ENCODE measurements around the gene NTMT2.
"Not testable (repeated sequence)": the region's sequence is repeated elsewhere in the genome, so short reads cannot be mapped to it uniquely, and the experiment has no call there.

Gene NTMT2

DNA sequence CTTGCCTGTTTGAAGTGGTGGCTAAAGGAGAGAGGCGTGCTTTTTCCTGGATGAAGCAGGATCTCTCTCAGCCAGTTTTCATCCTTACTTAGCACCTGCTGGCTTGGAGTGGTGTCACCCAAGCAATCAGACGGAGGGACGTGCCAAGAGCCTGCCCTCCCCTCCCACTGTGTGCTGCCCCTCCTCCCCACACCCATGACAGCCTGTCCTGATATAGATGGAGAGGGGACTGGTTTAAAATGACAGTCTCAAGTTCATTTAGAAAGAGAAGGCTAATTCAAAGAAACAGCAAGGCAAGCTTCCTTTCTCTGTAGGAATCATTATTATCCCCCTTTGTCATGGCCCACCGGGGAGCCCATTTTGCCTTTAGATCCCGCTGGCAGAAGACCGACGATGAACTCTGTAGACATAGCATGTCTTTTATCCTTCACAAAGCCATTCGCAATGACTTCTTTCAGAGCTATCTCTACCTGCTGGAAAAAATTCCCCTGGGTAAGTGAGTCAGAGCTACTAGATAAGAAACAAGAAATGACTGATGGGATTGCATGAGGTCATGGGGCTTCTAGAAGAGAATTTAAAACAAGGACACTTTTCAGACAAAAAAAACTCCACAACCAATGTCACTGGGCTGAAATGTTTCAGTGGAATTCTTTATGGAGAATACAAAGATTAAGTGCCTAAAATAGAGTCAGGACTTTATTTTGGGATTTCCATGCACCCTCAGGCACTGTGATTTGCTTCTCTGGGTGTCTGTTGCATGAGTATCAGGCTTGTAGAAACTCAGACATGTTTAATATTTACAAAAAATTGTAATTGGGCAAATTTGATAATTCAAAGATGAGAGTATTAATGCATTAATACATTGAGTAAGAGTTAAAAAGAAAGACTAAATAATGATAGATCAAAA is at the start of gene NTMT2:
Gene NTMT2 (plus strand): TSS at position 190 of the 907 bp plus-strand sequence. CDS start 149 bp downstream, at position 339.
- DNase-seq, result peak; percentile 58

DNA sequence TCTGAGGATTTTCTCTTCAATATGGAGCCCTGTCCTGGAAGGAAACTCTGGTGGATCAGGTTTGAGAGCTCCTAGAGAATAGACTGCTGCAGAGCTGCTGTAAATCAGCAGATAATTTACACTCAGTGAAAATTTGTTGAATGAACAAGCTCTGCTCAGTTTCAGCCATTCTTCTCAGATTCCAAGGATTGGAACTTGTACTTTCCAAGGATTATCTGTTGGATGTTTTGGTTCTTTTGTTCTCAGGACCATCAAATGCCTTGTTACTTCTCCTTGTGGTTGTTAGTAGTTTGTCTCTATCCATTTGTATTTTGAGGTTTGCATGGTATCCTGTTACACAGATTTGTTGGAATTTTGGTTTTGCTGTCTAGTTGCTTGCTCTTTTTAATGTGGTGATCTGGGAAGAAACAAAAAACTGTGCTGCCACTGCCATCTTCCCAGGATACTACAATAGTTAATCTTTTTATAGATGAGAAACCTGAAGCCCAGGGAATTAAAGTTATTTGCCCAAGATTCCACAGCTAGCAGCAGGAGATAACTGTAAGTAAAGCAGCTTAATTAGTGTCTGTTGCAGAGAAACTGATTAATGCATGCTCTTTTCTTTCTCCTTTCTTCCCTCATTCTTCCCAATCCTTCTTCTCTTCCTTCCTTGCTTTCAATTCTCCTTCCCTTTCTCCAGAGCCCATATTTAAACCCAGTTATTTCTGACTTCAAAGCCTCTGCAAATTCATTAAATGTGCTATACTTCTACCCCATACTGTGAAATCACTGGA is 49.6 kb upstream of the NTMT2 start:
- DNase-seq, result no peak

DNA sequence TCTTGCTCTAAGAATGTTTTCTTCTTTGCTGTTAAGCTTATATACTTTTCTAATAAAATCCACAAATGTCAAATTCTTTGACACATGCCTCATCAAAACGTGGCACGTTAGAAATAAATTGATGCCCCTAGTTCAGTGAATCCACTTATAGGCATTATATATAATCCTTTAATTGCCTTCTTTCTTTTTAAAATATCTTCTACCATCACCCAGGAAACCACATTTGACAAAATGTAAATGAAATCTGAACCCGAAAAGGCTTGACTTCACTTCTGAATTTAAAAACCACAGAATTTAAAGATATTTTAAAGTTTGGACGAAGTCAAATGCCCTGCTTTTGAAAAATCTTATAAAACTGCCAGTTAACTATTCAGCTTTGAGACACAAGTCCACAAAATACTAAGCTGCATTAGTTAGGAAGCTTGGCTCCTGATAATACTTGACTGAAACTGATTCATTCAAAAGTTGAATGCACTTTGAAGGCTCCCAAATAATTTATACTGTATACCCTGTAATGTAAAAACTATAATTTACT is 48.9 kb upstream of the NTMT2 start:
- no peak for DNase-seq

DNA sequence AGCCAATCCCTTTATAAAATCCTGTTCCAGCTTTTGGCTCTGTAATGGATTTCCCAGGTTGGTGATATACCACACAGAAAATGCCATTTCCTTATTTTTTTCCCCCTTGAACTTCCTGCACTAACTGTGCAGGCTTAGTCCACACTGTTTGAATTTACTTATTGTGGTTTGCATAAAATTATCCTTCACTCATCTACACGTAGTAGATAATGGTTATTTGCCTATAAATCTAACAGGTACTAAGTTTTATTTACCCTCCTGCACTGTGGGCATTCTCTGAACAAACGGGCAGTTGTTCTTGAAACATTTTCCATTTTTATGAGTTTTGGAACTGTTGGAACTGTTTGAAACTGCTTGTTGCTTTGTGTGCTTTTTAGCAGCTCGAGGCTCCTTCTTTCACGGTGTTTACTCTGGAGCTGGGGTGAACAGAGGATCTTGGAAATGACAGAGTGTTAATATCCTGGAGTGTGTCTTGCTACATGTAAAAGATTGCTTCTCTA is 48.3 kb upstream of the NTMT2 start:
- DNase-seq, result no peak

DNA sequence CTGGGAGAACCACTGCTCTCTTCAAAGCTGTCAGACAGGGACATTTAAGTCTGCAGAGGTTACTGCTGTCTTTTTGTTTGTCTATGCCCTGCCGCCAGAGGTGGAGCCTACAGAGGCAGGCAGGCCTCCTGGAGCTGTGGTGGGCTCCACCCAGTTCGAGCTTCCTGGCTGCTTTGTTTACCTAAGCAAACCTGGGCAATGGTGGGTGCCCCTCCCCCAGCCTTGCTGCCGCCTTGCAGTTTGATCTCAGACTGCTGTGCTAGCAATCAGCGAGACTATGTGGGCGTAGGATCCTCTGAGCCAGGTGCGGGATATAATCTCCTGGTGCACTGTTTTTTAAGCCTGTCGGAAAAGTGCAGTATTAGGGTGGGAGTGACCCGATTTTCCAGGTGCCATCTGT is 32.6 kb upstream of the NTMT2 start:
- DNase-seq, result not testable (repeated sequence)

DNA sequence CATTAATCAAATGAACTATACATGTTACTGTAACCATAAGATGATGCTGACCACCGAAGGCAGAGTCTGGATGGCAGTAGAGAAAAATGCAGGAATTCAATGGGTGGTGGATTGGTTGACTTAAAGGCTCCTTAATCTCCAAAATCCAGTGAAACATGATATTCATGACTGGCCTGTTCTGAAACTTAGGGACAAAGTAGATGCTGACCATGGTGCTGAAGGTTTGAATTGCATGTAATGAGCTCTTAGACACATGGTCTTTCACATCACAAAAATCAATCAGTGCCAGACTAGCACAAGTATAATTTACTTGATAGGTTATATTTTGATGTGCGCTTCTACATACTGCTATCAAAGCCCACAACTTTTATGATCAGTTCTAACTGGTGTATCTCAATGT is 30.9 kb upstream of the NTMT2 start:
- DNase-seq, result peak; percentile 54

DNA sequence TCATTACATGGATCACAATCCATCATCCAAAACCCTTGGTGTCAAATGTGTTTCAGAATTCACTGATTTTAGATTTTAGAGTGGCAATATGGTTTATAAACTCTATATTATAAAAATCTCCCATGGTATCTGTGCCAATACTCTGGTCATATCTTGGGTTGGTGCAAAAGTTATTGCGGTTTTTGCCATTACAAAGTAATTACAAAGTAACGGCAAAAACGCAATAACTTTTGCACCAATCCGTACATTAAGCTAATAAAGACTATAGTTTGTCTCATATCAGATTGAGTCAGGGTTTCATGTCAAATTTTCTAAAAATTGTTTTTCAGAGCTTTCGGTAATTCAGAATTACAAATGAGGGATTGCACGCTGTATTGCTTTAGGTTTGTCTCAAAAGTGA is 23.4 kb upstream of the NTMT2 start:
- no peak for DNase-seq

DNA sequence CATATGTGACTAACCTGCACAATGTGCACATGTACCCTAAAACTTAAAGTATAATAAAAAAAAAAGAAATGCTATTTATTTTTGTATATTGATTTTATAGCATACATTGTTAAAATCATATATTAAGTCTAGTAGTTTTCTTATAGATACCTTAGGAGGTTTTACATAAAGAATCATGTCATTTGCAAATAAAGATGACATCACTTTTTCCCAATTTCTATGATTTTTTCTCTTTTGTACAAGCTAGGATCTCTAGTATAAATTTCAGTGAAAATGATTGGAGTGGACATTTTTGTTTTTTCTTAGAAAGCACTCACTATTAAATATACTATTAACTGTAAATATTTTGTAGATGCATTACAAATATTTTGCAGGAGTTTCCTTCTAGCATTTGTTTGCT is 20.5 kb upstream of the NTMT2 start:
- DNase-seq, result no peak

DNA sequence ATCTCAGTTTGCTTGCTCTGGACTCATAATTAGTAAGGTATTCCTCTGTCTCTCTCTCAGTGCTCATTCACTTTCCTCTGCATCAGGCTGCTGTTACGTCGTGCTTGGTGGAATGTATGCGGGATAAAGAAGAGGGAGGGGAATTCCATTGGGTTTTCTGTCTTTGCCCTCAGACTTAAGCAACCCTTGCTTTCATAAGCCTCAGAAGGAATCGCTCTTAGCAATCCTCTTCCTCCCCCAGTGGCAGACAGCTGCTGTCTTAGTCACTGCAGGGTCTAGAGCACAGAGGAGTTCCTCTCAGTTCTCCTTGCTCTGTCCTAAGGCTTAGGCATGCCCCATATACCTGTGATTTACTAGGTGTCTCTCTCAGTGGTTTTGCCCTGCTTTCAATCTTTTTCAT is 19.1 kb upstream of the NTMT2 start:
- peak; percentile 98 for DNase-seq

DNA sequence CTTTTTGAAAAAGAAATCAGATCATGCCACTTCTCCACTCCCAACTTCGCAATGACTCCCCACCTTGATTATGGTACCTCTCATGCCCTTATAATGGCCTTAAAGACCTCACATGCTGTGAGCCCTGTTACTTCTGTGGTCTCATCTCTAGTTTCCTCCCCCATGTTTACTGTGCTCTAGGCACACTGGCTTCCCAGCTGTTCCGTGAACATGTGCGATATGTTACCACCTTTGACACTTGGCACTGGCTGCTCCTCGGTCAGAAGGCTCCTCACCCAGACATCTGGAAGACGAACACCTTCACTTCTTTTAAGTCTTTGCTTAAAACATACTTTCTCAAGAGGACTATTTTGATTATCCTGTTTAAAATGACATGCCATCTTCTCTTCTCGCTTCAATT is 14.3 kb upstream of the NTMT2 start:
- no peak for DNase-seq

DNA sequence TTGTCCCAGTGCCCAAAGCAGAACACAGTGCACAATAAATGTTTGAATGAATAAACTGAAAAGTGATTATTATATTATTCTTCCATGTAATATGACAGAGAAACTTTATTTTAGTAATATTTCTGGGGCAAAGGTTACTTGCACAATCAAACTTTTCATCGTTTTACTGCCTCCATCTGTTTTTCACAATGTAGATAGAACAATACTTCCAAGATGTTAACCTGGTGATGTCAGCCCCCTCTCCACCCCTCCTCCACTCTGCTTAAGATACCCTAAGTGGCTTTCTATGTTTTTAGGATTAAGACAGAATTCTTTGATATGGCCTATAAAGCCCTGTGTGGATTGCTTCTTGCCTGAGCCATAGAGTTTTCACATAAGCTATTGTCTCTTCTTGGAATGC is 13.8 kb upstream of the NTMT2 start:
- DNase-seq, result no peak

DNA sequence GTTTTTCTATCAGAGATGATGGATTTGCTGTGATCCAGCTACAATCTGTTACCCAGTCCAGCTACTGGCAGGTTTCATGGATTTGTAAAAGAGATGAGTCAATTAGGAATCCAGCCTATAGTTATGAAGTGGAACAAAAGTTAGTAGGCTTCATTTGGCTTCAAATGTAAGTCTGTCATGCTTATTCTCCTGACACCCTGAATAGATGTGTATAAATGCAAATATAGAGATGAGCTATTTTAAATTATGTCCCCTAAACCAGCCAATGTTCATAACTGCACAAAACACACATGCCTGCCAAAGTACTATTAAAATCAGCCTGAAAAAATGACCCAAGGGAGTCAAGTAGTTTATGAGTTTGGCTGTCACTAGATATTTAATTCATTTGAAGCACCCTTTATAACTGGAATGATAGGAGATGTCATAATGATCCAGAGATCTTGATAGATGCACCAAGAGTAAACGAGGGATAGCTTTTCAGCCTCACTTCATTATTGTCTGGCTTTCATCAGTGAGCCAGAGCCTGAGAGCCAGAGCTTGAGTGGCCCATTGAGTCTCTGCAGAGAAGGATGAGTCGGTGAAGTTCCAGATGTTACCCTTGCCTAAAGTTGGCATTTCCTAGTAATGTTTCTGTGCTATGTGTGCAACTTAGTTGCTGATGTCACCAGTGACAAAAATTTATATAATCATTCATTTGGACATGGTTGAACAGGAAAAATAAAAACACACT is 11.8 kb upstream of the NTMT2 start:
- DNase-seq, result peak; percentile 21

DNA sequence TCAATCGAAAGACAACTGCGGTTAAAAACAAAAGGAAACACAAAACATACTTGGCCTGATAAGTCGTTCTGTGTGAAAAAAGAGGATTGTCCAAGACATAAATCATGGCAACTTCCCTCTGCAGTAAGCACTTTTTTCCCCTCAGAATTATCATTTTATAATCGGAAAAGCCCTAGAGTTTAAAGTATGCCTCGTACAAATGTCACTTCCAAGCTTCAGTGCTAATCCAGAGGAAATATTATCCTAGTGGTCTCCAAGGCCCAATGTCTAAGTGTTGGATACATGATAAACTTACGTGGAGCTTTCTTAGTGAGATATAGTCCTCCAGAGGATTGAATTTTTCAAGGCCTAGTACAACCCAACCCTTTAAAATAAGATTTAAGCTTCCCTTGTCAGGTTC is 11.2 kb upstream of the NTMT2 start:
- DNase-seq, result no peak

DNA sequence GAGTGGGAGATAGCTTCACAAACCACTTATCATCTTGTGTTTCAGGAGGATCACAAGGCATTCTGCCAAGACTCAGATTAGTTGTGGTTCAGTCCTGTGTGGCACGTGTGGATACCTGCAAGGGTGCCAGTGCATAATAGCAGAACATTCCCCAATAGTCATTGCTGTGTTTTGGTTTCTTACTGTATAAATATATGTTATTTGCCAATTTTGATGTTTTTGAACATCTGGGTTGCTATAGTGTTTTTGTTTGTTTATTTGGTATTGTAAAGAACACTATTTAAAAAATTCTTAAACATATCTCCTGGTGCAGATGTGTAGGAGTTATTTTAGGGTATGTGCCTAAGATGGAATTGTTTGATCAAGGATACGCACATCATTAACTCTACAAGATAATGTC is 5.4 kb upstream of the NTMT2 start:
- no peak for DNase-seq

DNA sequence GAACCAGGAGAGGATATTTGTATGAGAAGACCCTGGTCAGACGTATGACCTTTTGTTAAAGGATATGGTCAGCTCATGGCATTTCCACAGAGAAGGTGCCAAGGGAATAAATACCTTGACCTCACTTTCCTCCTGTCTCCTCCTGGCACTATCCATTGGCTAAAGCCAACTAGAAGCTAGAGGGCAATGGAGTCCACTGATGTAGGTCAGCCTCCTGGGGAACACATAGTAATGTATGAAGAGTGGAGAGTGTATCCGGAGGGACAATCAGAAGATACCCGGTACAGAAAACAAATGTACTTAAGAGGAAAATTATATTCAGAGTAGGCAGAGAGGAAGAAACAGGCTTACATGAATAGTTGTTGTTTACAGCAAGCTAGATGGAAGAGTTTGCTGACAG is 698 bp upstream of the NTMT2 start:
- DNase-seq, result no peak

DNA sequence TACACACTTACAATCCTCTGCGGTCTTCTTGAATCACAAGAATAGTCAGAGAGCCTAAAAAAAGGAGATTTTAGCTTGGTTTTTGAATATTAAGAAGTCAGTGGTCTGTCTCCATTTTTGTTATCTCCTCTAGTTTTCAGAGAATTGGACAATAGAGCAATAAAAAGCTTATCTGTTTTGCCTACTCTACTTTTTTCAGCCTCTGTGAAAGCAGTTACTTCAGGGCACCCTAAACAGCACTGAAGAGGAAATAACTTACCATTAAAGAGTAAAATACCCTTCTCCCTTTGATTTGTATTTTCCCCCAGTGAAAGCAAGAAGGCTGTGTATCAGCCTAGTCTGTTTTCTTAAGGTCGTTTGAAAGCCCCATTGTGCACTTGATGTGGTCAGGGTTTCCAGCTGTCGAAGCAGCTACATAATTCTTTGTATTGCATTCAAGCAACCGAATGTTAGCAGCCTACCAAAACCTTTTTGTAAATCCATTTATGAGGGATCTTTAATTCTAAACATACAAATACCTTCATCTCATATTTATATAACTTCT is 1.0 kb downstream of the NTMT2 start:
- peak; percentile 23 for DNase-seq

DNA sequence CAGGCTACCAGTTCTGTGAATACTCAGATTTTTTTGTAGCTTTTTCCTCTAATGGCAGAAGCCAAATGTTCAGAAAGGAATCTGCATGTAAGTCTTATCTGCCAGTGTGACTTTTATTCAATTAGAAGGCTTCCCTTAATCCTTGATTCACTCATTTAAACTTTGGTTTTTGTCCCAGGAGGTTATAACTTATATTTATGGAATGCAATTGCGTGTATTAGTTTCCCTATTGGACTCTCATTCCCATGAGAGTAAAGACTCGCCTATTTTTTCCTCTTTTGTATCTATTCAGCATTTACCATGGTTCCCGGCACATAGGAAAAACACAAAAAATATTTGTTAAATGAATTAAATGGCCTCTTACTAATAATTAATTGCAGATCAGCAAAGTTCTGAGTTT is 3.5 kb downstream of the NTMT2 start:
- DNase-seq, result peak; percentile 48

DNA sequence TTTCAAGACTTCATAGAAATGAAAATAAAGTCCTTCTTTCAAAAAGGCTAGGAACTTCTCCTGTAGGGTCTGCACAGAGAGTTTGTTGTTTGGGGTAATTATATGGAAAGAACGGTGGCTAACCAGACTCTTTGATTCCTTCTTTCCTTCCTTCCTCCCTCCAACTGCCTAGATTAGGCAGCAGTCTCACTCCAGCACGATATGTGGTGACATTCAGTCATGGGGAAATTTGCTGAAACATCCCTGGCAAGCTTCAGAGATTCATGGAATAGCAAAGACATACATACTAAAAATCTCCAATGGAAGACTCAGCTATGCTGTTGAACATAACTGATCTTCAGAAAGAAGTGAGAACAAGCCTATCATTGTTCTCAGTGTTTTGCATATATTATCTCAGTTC is 4.3 kb downstream of the NTMT2 start:
- peak; percentile 12 for DNase-seq

DNA sequence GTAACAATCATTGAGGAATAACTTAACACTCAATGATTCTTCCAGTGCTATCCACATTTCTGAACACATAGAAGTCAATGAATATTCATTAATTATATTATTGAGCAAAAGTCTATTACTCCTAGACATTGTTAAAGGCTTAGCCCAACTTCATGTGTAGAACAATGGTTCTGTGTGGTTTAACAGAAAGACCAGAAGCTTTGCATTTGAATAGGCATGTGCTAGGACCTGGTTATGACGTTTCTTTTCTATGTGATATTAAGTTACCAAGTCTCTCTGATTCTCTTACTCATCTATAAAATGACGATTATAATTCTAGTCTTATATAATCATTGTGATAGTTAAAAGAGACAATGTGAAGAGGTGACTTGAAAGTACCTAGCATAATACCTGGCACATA is 5.2 kb downstream of the NTMT2 start:
- no peak for DNase-seq

DNA sequence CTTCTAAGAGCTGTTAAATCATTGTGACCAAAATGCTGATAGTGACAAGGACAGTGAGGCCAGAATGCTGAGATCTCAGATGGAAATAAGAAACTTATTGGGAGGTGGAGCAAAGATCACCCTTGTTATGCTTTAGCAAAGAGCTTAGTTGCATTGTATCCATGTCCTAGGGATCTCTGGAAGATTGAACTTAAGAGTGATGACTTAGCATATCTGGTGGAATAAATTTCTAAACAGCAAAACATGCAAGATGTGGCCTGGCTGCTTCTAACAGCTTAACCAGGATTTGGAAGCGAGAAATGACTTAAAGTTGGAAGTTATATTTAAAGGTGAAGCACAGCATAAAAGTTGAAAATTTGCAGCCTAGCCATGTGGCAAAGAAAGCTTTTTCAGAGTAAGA is 7.7 kb downstream of the NTMT2 start:
- no peak for DNase-seq

DNA sequence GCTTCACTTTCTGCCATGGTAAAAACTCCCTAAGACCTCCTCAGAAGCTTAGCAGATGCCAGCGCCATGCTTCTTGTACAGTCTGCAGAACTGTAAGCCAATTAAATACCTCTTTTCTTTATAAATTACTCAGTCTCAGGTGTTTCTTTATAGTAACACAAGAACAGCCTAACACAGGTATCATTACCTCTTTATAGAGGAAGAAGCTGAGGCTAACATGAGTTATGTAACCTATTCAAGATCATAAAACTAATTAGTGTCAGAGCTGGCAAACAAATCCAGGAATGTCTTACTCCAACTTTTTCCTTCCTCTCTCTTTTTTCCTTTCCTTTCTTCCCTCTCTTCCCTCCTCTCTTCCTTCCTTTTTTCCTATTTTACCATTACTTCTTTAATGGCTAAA is 9.3 kb downstream of the NTMT2 start:
- DNase-seq, result no peak

DNA sequence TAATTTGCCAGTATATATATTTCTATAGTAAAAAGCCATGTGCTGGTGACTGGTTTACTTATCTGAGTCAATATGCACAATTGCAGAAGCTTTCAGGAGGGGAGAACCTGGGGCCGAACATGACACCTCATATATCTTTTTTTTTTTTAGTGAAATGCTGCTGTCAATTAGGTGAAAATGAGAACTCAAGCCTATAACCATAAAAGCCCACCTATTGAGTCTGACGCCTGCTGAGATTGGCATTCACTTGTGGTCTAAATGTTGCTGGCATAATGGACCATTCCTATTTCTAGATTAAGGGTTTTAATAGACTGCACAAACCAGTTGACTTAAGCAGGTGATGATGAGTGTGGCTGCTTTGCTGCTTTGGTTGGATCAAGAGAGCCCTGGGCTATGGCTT is 10.8 kb downstream of the NTMT2 start:
- no peak for DNase-seq

DNA sequence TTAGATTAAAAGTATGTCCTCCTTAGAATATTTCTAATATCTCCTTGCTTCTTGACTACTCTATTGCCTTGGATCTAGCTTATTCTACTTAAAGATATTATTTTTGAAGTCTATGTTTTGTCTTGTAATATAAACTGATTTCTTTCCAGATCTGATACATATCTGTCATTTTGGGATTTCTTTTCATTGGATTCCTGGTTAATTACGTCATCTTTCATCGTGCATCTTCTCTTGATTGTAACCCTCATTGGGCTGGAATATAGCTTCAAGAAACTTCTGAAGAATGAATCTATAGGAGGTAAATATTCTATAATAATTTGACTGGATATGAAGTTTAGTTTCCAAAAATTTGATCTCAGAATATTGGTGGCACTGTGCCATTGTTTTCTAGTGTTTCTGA is 12.1 kb downstream of the NTMT2 start:
- no peak for DNase-seq

All from fibroblast of upper back skin (primary cell).